ENCODE measurements around the gene JARID2. TPM values are rescaled to one million over a fixed set of nuclear protein-coding genes. Genes with fewer than 3 reads are reported as not detected.

The JARID2 gene
- total and polyA plus RNA-seq, 2 of the 8 experiments (the other 6 are each of a cell fraction or from before 2014, with no cell fraction given): 60.1 to 239 TPM

GRCh38 chr6:15239616-15240364 lies 6.1 kb upstream of the JARID2 start:
- H3K79me2 ChIP-seq (ENCODE audit: control insufficient read depth in 1 of 2, insufficient read depth in 2 of 2, low read length in 2 of 2): peaks cover 3 to 30% of the 10 kb centered on the region in 2 experiments; a peak in 3 of 4 replicates
- H2BK5ac ChIP-seq (ENCODE audit: low read depth, low read length): peak overlapping the region; percentile 97; the same call in 1 of the 2 replicates
- no peaks in the 10 kb centered on the region for H3K79me1 ChIP-seq (ENCODE audit: low read depth, low read length)
- H3K4me2 ChIP-seq (ENCODE audit: insufficient read depth in 1 of 2, low read depth in 2 of 2, low read length in 2 of 2): peak overlapping the region in 1 of 2 experiments; percentile 46; a peak in 2 of 4 replicates
- no peaks in the 10 kb centered on the region for H4K20me1 ChIP-seq (replicated peaks in 1 of 2; ENCODE audit: control insufficient read depth in 1 of 2, insufficient read depth in 2 of 2, low read length in 2 of 2)
- no peaks in the 10 kb centered on the region for H3K9me3 ChIP-seq (ENCODE audit: insufficient read depth in 2 of 2, low read depth in 1 of 2, low read length in 1 of 2)
- no peak overlapping the region for H2BK15ac ChIP-seq (ENCODE audit: low read length)
- DNase-seq (ENCODE audit: low read depth in 1 of 2, low spot score in 2 of 2) (no peak), FAIRE-seq (no peak)
- H2AK5ac ChIP-seq (ENCODE audit: low read depth, low read length): 0 out of 2 replicates have a peak overlapping the region, but pooled peaks have one; percentile 57
- no peak overlapping the region for H3K14ac ChIP-seq (ENCODE audit: insufficient read length)
- H2BK12ac ChIP-seq (ENCODE audit: low read depth, low read length): peak overlapping the region; percentile 84; the same call in 1 of the 2 replicates
- no peak overlapping the region for H3K56ac ChIP-seq (replicated peaks; ENCODE audit: insufficient read length, low read depth, low read length)
- peaks cover 2% of the 10 kb centered on the region; the same call in 1 of the 2 replicates for H3K23me2 ChIP-seq (ENCODE audit: low read depth, low read length)
- no peak overlapping the region for H2AFZ ChIP-seq (ENCODE audit: low read length)
- no peak overlapping the region for H3K23ac ChIP-seq (ENCODE audit: insufficient read length)
- H4K8ac ChIP-seq (ENCODE audit: extremely low read depth, insufficient read depth, low read length): no peak overlapping the region
- H2BK120ac ChIP-seq (replicated peaks; ENCODE audit: low read depth, low read length): peak overlapping the region; percentile 48
- 0 out of 2 replicates have a peak overlapping the region, but pooled peaks have one; percentile 66 for H3K18ac ChIP-seq (ENCODE audit: extremely low read depth, low read length)
- no peak overlapping the region for H3K4ac ChIP-seq (replicated peaks; ENCODE audit: insufficient read length, low read depth, low read length)
- POLR2A ChIA-PET (ENCODE audit: partially characterized antibody): interaction anchor here (0.6 to 1.3 kb wide), 4 partner anchors 16 to 160 kb away, joined by 3 read pairs; no protein-coding TSS in a partner anchor
- CTCF ChIA-PET (ENCODE audit: partially characterized antibody): interaction anchor here (0.6 to 0.8 kb wide), 2 partner anchors 48 to 217 kb away, joined by 3 read pairs; no protein-coding TSS in a partner anchor
- 23% methylated on average over 5 of the region's 5 CpGs; no CpG with 5 or more reads in 1 of the 2 experiments for WGBS, 2 experiments (ENCODE audit: extremely low coverage in 1 of 2, insufficient coverage in 1 of 2, insufficient read length in 1 of 2, insufficient replicate concordance in 2 of 2, low coverage in 1 of 2, low lambda C conversion rate in 2 of 2, missing lambda C conversion rate in 1 of 2)
- peaks cover 2 to 24% (median 13%) of the 10 kb centered on the region in 4 experiments; a peak in 6 of 7 replicates for H3K4me1 ChIP-seq (replicated peaks in 1 of 4; ENCODE audit: control insufficient read depth in 3 of 4, insufficient read depth in 4 of 4, low read length in 3 of 4)
- no peaks in the 10 kb centered on the region for H3K27me3 ChIP-seq (replicated peaks in 1 of 4; ENCODE audit: control insufficient read depth in 3 of 4, extremely low read depth in 1 of 4, insufficient read depth in 3 of 4, low read length in 3 of 4)
- peak overlapping the region; percentile 88; the same call in 1 of the 2 replicates for H2BK20ac ChIP-seq (ENCODE audit: low read length)
- H3K36me3 ChIP-seq (ENCODE audit: control insufficient read depth in 2 of 4, insufficient read depth in 4 of 4, low read length in 3 of 4): no peaks in the 10 kb centered on the region
- H4K5ac ChIP-seq (ENCODE audit: insufficient read length, low read depth, low read length): peak overlapping the region; percentile 57
- no peak overlapping the region for H4K91ac ChIP-seq (replicated peaks; ENCODE audit: insufficient read length, low read length)
- H3K9ac ChIP-seq (replicated peaks in 1 of 4; ENCODE audit: extremely low read depth in 1 of 4, low read depth in 3 of 4, low read length in 3 of 4): no peak overlapping the region; a peak in 1 of 7 replicates
- H3K27ac ChIP-seq (ENCODE audit: low read depth, low read length): no peak overlapping the region
- H3K4me3 ChIP-seq (ENCODE audit: extremely low read depth in 1 of 4, insufficient read depth in 2 of 4, low read depth in 3 of 4, low read length in 4 of 4): no peak overlapping the region
- TF ChIP-seq BCL11A (IDR thresholded peaks at IDR 0.05; ENCODE audit: low read depth in 2 of 2, low read length in 2 of 2): no peak
- no peak for TF ChIP-seq PHF8 (conservative IDR thresholded peaks at IDR 0.05; ENCODE audit: low read depth, low read length)
- TF ChIP-seq GTF2F1 (IDR thresholded peaks at IDR 0.05; ENCODE audit: borderline replicate concordance, low read depth, low read length): no peak
- no peak for TF ChIP-seq MAFK (IDR thresholded peaks at IDR 0.05; ENCODE audit: low read depth, low read length)
- TF ChIP-seq SRF (IDR thresholded peaks at IDR 0.05; ENCODE audit: low read depth, low read length): no peak
- TF ChIP-seq RNF2 (IDR thresholded peaks at IDR 0.05; ENCODE audit: borderline replicate concordance, low read depth, low read length, missing control alignments, poor library complexity, severe bottlenecking): no peak
- TF ChIP-seq RXRA (IDR thresholded peaks at IDR 0.05; ENCODE audit: insufficient read depth, low read depth, low read length): no peak
- no peak for TF ChIP-seq BACH1 (IDR thresholded peaks at IDR 0.05; ENCODE audit: low read length)
- no peak for TF ChIP-seq EZH2 (IDR thresholded peaks at IDR 0.05; ENCODE audit: low read depth, low read length, severe bottlenecking)
- no peak for TF ChIP-seq POU5F1 (IDR thresholded peaks at IDR 0.05; ENCODE audit: low read depth, low read length)
